CD4-positive, alpha-beta T cell treated with Interleukin-1 beta for 1 hour (primary cell): Measurements from ENCODE around the gene AGRP.
A peak's percentile ranks its signal among the peaks of the same experiment; 100 is the strongest.

Experiments
- DNase-seq, 2 donors: peaks; one replicate each; pipeline ENCODE4 v3.0.0-alpha.2; 2020 to 2022

The AGRP gene

GRCh38 chr16:67463059-67463458 lies 20.3 kb downstream of the AGRP start:
- no peak for DNase-seq

- DNase-seq, result no peak
These were observed 21.1 kb downstream of the AGRP start for GRCh38 chr16:67462279-67462655.

GRCh38 chr16:67461600-67462278 lies 21.6 kb downstream of the AGRP start:
- DNase-seq, result no peak

GRCh38 chr16:67460961-67461360 lies 22.4 kb downstream of the AGRP start:
- no peak for DNase-seq

- DNase-seq, result no peak
These were observed 23.2 kb downstream of the AGRP start for GRCh38 chr16:67460168-67460567.

- no peak for DNase-seq
These were observed 23.5 kb downstream of the AGRP start for GRCh38 chr16:67459861-67460150.

GRCh38 chr16:67459066-67459860 lies 24.1 kb downstream of the AGRP start:
- DNase-seq, result no peak

GRCh38 chr16:67458121-67458641 lies 25.2 kb downstream of the AGRP start:
- no peak for DNase-seq

- DNase-seq, result no peak
These were observed 25.7 kb downstream of the AGRP start for GRCh38 chr16:67457611-67458010.

GRCh38 chr16:67456391-67457081 lies 26.8 kb downstream of the AGRP start:
- no peak for DNase-seq

GRCh38 chr16:67454852-67455251 lies 28.5 kb downstream of the AGRP start:
- DNase-seq, result no peak

- no peak for DNase-seq
These were observed 29.2 kb downstream of the AGRP start for GRCh38 chr16:67454104-67454503.

- DNase-seq, result no peak
These were observed 31.5 kb downstream of the AGRP start for GRCh38 chr16:67451704-67452435.

- no peak for DNase-seq
These were observed 32.2 kb downstream of the AGRP start for GRCh38 chr16:67451061-67451703.

- DNase-seq, result no peak
These were observed 33.6 kb downstream of the AGRP start for GRCh38 chr16:67449739-67450138.

- DNase-seq, result no peak
These were observed 34.0 kb downstream of the AGRP start for GRCh38 chr16:67449336-67449735.

GRCh38 chr16:67448580-67448979 lies 34.8 kb downstream of the AGRP start:
- DNase-seq, result no peak

GRCh38 chr16:67447508-67448076 lies 35.8 kb downstream of the AGRP start:
- peak; percentile 54 to 61 for DNase-seq

- no peak for DNase-seq
These were observed 36.3 kb downstream of the AGRP start for GRCh38 chr16:67446968-67447507.

- DNase-seq, result no peak
These were observed 37.1 kb downstream of the AGRP start for GRCh38 chr16:67445913-67446907.

- no peak for DNase-seq
These were observed 37.9 kb downstream of the AGRP start for GRCh38 chr16:67445441-67445912.
